HCT116 (cell line): ENCODE results near the gene KIRREL3. TPM values are rescaled to one million over a fixed set of nuclear protein-coding genes. Genes with fewer than 3 reads are reported as not detected.

Experiments used
- ATAC-seq: fragments of 200-7000 bp; cut with Tn5 transposase; 2 replicates; pipeline ENCODE4 v1.9.1; 2020; ENCODE audit warnings: mild to moderate bottlenecking, moderate library complexity
- BruUV-seq: library from RNA; stranded (reverse); fragments of 400-500 nt; replicated peaks from 2 replicates; lab custom pipeline; 2021; lab: Mats Ljungman, UMichigan
- CTCF ChIA-PET: fragments of 300-600 bp; sonication (Branson Sonifier 250); formaldehyde crosslinking; loops from one replicate; lab custom pipeline; 2021; ENCODE audit warnings: antibody characterized with exemption; lab: Charles Lee
- POLR2A ChIA-PET: fragments of 300-600, 350-600 bp; sonication (Branson Sonifier 250); formaldehyde crosslinking; loops from one replicate; lab custom pipeline; 2021; ENCODE audit warnings: antibody characterized with exemption; lab: Charles Lee
- RAD21 ChIA-PET, 2 experiments: fragments of 300-600 bp; sonication (Branson Sonifier 250); formaldehyde crosslinking; loops; one replicate each; lab custom pipeline; 2023; ENCODE audit warnings: low total read pairs in 2 of 2; ENCODE audit not compliant: uncharacterized antibody in 2 of 2, unreplicated experiment in 2 of 2, low non-redundant PET in 1 of 2; lab: Charles Lee
- DNase-seq: peaks from one replicate; pipeline ENCODE4 v3.0.0-alpha.2; 2010; ENCODE audit warnings: low read depth, low spot score
- H2AFZ ChIP-seq: fragments of 200-600 bp; shearing (Covaris generic), sonication (generic); 2 replicates; pipeline ENCODE4 v1.6.1; 2017; ENCODE audit warnings: low read depth, mixed run types, mixed read lengths, antibody characterized with exemption, low read length; ENCODE audit not compliant: poor library complexity, severe bottlenecking
- H3K27ac ChIP-seq: 2 replicates; pipeline ENCODE4 v1.5.1; 2012; ENCODE audit warnings: low read depth, low read length
- H3K27me3 ChIP-seq: fragments of 200-600 bp; sonication (generic); 2 replicates; pipeline ENCODE4 v1.6.1; 2016; ENCODE audit warnings: mixed run types, low read length, mixed read lengths; ENCODE audit not compliant: insufficient read depth
- H3K36me3 ChIP-seq, 2 experiments: fragments of 200-500 bp in 1 of 2; fragments of 200-600 bp in 1 of 2; sonication (Bioruptor generic) in 1 of 2; sonication (generic) in 1 of 2; 2 replicates each; pipeline versions ENCODE4 v1.5.1 to v1.6.1; 2014 to 2016; ENCODE audit warnings: low read length in 2 of 2, inconsistent platforms in 1 of 2, mixed read lengths in 1 of 2, mixed run types in 1 of 2; ENCODE audit not compliant: insufficient read depth in 2 of 2, control insufficient read depth in 1 of 2
- H3K4me1 ChIP-seq, 2 experiments: fragments of 200-600 bp in 1 of 2; sonication (generic) in 1 of 2; 2 replicates each; pipeline versions ENCODE4 v1.5.1 to v1.6.1; 2012 to 2017; ENCODE audit warnings: low read length in 2 of 2, inconsistent platforms in 1 of 2, mild to moderate bottlenecking in 1 of 2, mixed read lengths in 1 of 2, mixed run types in 1 of 2, moderate library complexity in 1 of 2; ENCODE audit not compliant: insufficient read depth in 2 of 2, control insufficient read depth in 1 of 2
- H3K4me2 ChIP-seq: fragments of 200-600 bp; sonication (generic); 2 replicates; pipeline ENCODE4 v1.6.1; 2017; ENCODE audit warnings: mixed run types, low read length, mixed read lengths
- H3K4me3 ChIP-seq, 2 experiments: fragments of 200-600 bp in 1 of 2; sonication (generic) in 1 of 2; replicated peaks in 1 of 2; 2 replicates each; pipeline ENCODE4 v1.5.1; 2011 to 2016; ENCODE audit warnings: low read length in 2 of 2, control low read depth in 1 of 2, low read depth in 1 of 2, mild to moderate bottlenecking in 1 of 2, mixed read lengths in 1 of 2, mixed run types in 1 of 2
- H3K79me2 ChIP-seq: fragments of 200-600 bp; sonication (generic); 2 replicates; pipeline ENCODE4 v1.6.1; 2017; ENCODE audit warnings: mild to moderate bottlenecking, mixed run types, low read length, moderate library complexity, mixed read lengths; ENCODE audit not compliant: insufficient read depth
- H3K9ac ChIP-seq: fragments of 200-600 bp; sonication (generic); 2 replicates; pipeline ENCODE4 v1.6.1; 2016; ENCODE audit warnings: low read length, mixed read lengths
- H3K9me2 ChIP-seq: fragments of 200-600 bp; sonication (generic), shearing (Covaris generic); 2 replicates; pipeline ENCODE4 v1.6.1; 2017; ENCODE audit warnings: mixed run types, mild to moderate bottlenecking, moderate library complexity; ENCODE audit not compliant: insufficient read depth
- H3K9me3 ChIP-seq, 2 experiments: fragments of 200-500 bp in 1 of 2; fragments of 200-600 bp in 1 of 2; sonication (Bioruptor generic) in 1 of 2; sonication (generic) in 1 of 2; 2 replicates each; pipeline ENCODE4 v1.6.1; 2014 to 2017; ENCODE audit warnings: low read length in 2 of 2, mixed read lengths in 2 of 2, inconsistent platforms in 1 of 2, low read depth in 1 of 2, mild to moderate bottlenecking in 1 of 2, mixed run types in 1 of 2, moderate library complexity in 1 of 2; ENCODE audit not compliant: control insufficient read depth in 1 of 2, insufficient read depth in 1 of 2
- H4K20me1 ChIP-seq: fragments of 200-600 bp; sonication (generic), shearing (Covaris generic); 2 replicates; pipeline ENCODE4 v1.6.1; 2017; ENCODE audit warnings: mixed run types, mild to moderate bottlenecking, moderate library complexity; ENCODE audit not compliant: insufficient read depth
- ATF3 ChIP-seq: IDR thresholded peaks from 2 replicates; pipeline ENCODE4 v1.6.1; 2012
- CBX3 ChIP-seq: IDR thresholded peaks from 2 replicates; pipeline ENCODE4 v1.6.1; 2012; ENCODE audit warnings: low read depth
- CEBPB ChIP-seq: IDR thresholded peaks from 2 replicates; pipeline ENCODE4 v1.6.1; 2012; ENCODE audit warnings: low read depth
- CTCF ChIP-seq, 3 experiments: fragments of 200-600 bp in 1 of 3; sonication (generic) in 1 of 3; IDR thresholded peaks in 2 of 3; conservative IDR thresholded peaks in 1 of 3; 2 replicates each; pipeline ENCODE4 v1.5.1; 2012 to 2017; ENCODE audit warnings: low read depth in 2 of 3, low read length in 2 of 3, antibody characterized with exemption in 1 of 3, borderline replicate concordance in 1 of 3, control low read depth in 1 of 3, mild to moderate bottlenecking in 1 of 3, mixed read lengths in 1 of 3, mixed run types in 1 of 3, moderate library complexity in 1 of 3; ENCODE audit not compliant: insufficient read depth in 1 of 3
- ELF1 ChIP-seq: IDR thresholded peaks from 2 replicates; pipeline ENCODE4 v1.6.1; 2012; ENCODE audit warnings: low read depth, borderline replicate concordance
- JUND ChIP-seq: IDR thresholded peaks from 2 replicates; pipeline ENCODE4 v1.6.1; 2012
- POLR2AphosphoS5 ChIP-seq: IDR thresholded peaks from 2 replicates; pipeline ENCODE4 v1.6.1; 2011; ENCODE audit warnings: mild to moderate bottlenecking, low read depth, low read length, moderate library complexity
- SP1 ChIP-seq: IDR thresholded peaks from 2 replicates; pipeline ENCODE4 v1.6.1; 2012; ENCODE audit warnings: low read depth
- SRF ChIP-seq: IDR thresholded peaks from 2 replicates; pipeline ENCODE4 v1.6.1; 2012; ENCODE audit warnings: low read depth
- TCF7L2 ChIP-seq: IDR thresholded peaks from 2 replicates; pipeline ENCODE4 v1.7.0; 2011; ENCODE audit warnings: borderline replicate concordance, inconsistent platforms; ENCODE audit not compliant: insufficient read depth, insufficient read length; ENCODE audit errors: extremely low read depth
- ZBTB33 ChIP-seq: IDR thresholded peaks from 2 replicates; pipeline ENCODE4 v1.6.1; 2011; ENCODE audit warnings: mild to moderate bottlenecking, low read length, moderate library complexity; ENCODE audit not compliant: insufficient replicate concordance; ENCODE audit errors: extremely low read depth
- ZNF274 ChIP-seq: fragments of 200-500 bp; sonication (Bioruptor generic); IDR thresholded peaks from 2 replicates; pipeline ENCODE4 v1.6.1; 2014; ENCODE audit warnings: mild to moderate bottlenecking, low read depth, low read length, inconsistent platforms
- intact Hi-C: fragments of 100-400 bp; cut with micrococcal nuclease; formaldehyde crosslinking; loops from 2 replicates; pipeline ENCODE4 v1.10.0; 2022
- total RNA-seq: library from RNA; stranded (reverse); gene quantifications from one replicate; pipeline ENCODE4 v1.2.1, GENCODE V29; 2021; ENCODE audit not compliant: unreplicated experiment

Gene KIRREL3
- total RNA-seq, 1 experiment from 2014 or later = not detected

- ChIA-PET RAD21 (no interaction called here), POLR2A (no interaction called here), CTCF (no interaction called here)
- H3K27ac ChIP-seq = no peak overlapping the region
- H3K79me2 ChIP-seq = no peaks in the 10 kb centered on the region
- H3K4me3 ChIP-seq = no peak overlapping the region
- no peaks in the 10 kb centered on the region for H3K9me3 ChIP-seq
- H3K36me3 ChIP-seq = no peaks in the 10 kb centered on the region
- ATAC-seq (no peak), DNase-seq (no peak)
- peaks cover 20 to 27% of the 10 kb centered on the region in 2 experiments for H3K4me1 ChIP-seq
- BruUV-seq = no TSS peak
- H3K9ac ChIP-seq = no peak overlapping the region
- intact Hi-C loops = no loop called here
- H2AFZ ChIP-seq = no peak overlapping the region
- H3K9me2 ChIP-seq = no peaks in the 10 kb centered on the region
- H4K20me1 ChIP-seq = no peaks in the 10 kb centered on the region
- no peaks in the 10 kb centered on the region for H3K27me3 ChIP-seq
- H3K4me2 ChIP-seq = no peak overlapping the region
- TF ChIP-seq SRF = no peak
- TF ChIP-seq ELF1 = no peak
- no peak for TF ChIP-seq CTCF (IDR thresholded peaks at IDR 0.05 in 2 of 3, conservative IDR thresholded peaks at IDR 0.05 in 1 of 3; ENCODE audit: borderline replicate concordance in 1 of 3, insufficient read depth in 1 of 3, low read depth in 2 of 3, low read length in 2 of 3)
- TF ChIP-seq ZNF274 = no peak
- no peak for TF ChIP-seq TCF7L2
- no peak for TF ChIP-seq JUND
- TF ChIP-seq ATF3 = no peak
- TF ChIP-seq CEBPB = no peak
- TF ChIP-seq SP1 = no peak
- TF ChIP-seq POLR2AphosphoS5 = no peak
- TF ChIP-seq CBX3 = no peak
- no peak for TF ChIP-seq ZBTB33
Observed at GRCh38 chr11:126400019-126400418, 600.6 kb downstream of the KIRREL3 start.
